ENCODE results near the gene ARHGAP12. TPM values are rescaled to one million over a fixed set of nuclear protein-coding genes. Genes with fewer than 3 reads are reported as not detected.

ARHGAP12 gene
- total and polyA plus RNA-seq, 2 donors from 2014 or later = 15.0 to 30.9 TPM

DNA sequence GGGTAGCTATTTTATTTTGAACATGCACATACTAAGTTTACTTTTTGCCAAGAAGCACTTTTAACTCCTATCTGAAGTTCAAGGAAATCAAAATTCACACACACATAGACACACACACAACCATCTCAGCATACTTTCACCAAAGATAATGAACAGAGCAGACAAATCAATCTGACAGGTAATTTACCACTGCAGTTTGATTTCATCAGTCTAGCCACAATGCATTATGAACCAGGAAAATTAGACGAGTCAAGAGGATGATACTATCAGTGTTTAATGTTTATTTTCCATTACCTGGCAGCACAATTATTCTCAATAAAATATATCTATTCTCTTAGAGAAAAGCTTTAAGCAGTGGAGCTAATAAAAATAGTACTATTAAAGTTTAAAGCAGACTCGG lies 147.9 kb downstream of the ARHGAP12 start:
- Histone ChIP-seq H3K4me1 (ENCODE audit: control insufficient read depth in 2 of 3, insufficient read depth in 2 of 3, low read depth in 1 of 3, low read length in 3 of 3) (no peaks in the 10 kb centered on the region), H3K27me3 (ENCODE audit: control insufficient read depth, insufficient read depth, low read length) (no peaks in the 10 kb centered on the region), H3K4me3 (ENCODE audit: low read length in 3 of 3) (no peak overlapping the region), H3K27ac (ENCODE audit: low read depth in 2 of 2, low read length in 2 of 2) (no peak overlapping the region), H3K9me3 (ENCODE audit: control insufficient read depth in 2 of 3, insufficient read depth in 1 of 3, low read length in 3 of 3) (no peaks in the 10 kb centered on the region), H3K9ac (ENCODE audit: low read length in 3 of 3) (no peak overlapping the region), H3K36me3 (ENCODE audit: control insufficient read depth in 2 of 3, insufficient read depth in 3 of 3, low read length in 3 of 3) (no peaks in the 10 kb centered on the region)
- FAIRE-seq (no peak), DNase-seq (no peak)
- TF ChIP-seq, protein P1, sequence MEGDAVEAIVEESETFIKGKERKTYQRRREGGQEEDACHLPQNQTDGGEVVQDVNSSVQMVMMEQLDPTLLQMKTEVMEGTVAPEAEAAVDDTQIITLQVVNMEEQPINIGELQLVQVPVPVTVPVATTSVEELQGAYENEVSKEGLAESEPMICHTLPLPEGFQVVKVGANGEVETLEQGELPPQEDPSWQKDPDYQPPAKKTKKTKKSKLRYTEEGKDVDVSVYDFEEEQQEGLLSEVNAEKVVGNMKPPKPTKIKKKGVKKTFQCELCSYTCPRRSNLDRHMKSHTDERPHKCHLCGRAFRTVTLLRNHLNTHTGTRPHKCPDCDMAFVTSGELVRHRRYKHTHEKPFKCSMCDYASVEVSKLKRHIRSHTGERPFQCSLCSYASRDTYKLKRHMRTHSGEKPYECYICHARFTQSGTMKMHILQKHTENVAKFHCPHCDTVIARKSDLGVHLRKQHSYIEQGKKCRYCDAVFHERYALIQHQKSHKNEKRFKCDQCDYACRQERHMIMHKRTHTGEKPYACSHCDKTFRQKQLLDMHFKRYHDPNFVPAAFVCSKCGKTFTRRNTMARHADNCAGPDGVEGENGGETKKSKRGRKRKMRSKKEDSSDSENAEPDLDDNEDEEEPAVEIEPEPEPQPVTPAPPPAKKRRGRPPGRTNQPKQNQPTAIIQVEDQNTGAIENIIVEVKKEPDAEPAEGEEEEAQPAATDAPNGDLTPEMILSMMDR (IDR thresholded peaks at IDR 0.05; ENCODE audit: borderline replicate concordance, extremely low read depth, insufficient read depth) = no peak
- intact Hi-C loops (cut with DNase I) = no loop called here

GRCh38 chr10:31778627-31779026 lies 150.0 kb downstream of the ARHGAP12 start:
- Histone ChIP-seq H3K9me3 (ENCODE audit: control insufficient read depth in 2 of 3, insufficient read depth in 1 of 3, low read length in 3 of 3) (no peaks in the 10 kb centered on the region), H3K27ac (ENCODE audit: low read depth in 2 of 2, low read length in 2 of 2) (no peak overlapping the region), H3K4me3 (ENCODE audit: low read length in 3 of 3) (no peak overlapping the region), H3K9ac (ENCODE audit: low read length in 3 of 3) (no peak overlapping the region), H3K4me1 (ENCODE audit: control insufficient read depth in 2 of 3, insufficient read depth in 2 of 3, low read depth in 1 of 3, low read length in 3 of 3) (no peaks in the 10 kb centered on the region), H3K27me3 (ENCODE audit: control insufficient read depth, insufficient read depth, low read length) (no peaks in the 10 kb centered on the region), H3K36me3 (ENCODE audit: control insufficient read depth in 2 of 3, insufficient read depth in 3 of 3, low read length in 3 of 3) (no peaks in the 10 kb centered on the region)
- FAIRE-seq (no peak), DNase-seq (no peak)
- intact Hi-C loops (cut with DNase I) = no loop called here
- TF ChIP-seq, protein P1 (IDR thresholded peaks at IDR 0.05; ENCODE audit: borderline replicate concordance, extremely low read depth, insufficient read depth) = no peak

DNA sequence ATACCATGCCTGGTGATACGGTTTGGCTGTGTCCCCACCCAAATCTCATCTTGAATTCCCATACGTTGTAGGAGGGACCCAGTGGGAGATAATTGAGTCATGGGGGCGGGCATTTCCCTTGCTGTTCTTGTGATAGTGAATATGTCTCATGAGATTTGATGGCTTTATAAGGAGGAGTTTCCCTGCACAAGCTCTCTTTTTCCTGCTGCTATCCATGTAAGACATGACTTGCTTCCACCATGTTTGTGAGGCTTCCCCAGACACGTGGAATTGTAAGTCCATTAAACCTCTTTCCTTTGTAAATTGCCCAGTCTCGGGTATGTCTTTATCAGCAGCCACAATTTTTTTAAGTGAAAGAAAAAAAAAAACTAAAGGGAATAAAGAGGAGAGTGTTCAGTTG lies 152.5 kb downstream of the ARHGAP12 start:
- DNase-seq = no peak
- Histone ChIP-seq H3K27ac (ENCODE audit: low read depth in 2 of 2, low read length in 2 of 2) (no peak overlapping the region), H3K4me3 (ENCODE audit: low read length in 3 of 3) (no peak overlapping the region), H3K36me3 (ENCODE audit: control insufficient read depth in 2 of 3, insufficient read depth in 3 of 3, low read length in 3 of 3) (no peaks in the 10 kb centered on the region), H3K27me3 (ENCODE audit: control insufficient read depth, insufficient read depth, low read length) (no peaks in the 10 kb centered on the region), H3K9me3 (ENCODE audit: control insufficient read depth in 2 of 3, insufficient read depth in 1 of 3, low read length in 3 of 3) (no peaks in the 10 kb centered on the region), H3K4me1 (ENCODE audit: control insufficient read depth in 2 of 3, insufficient read depth in 2 of 3, low read depth in 1 of 3, low read length in 3 of 3) (no peaks in the 10 kb centered on the region), H3K9ac (ENCODE audit: low read length in 3 of 3) (no peak overlapping the region)
- TF ChIP-seq, protein P1 (IDR thresholded peaks at IDR 0.05; ENCODE audit: borderline replicate concordance, extremely low read depth, insufficient read depth) = no peak
- no peak for FAIRE-seq
- intact Hi-C loops (cut with DNase I) = no loop called here

Data from kidney (tissue), 14 donors.